GM19099 (cell line): Measurements from ENCODE around the gene AUH.

Experiments used
- POLR2A ChIP-seq: IDR thresholded peaks from 3 replicates; pipeline ENCODE4 v1.6.1; 2011; ENCODE audit warnings: low read depth; ENCODE audit not compliant: insufficient read length; ENCODE audit errors: extremely low read depth

The AUH gene

DNA sequence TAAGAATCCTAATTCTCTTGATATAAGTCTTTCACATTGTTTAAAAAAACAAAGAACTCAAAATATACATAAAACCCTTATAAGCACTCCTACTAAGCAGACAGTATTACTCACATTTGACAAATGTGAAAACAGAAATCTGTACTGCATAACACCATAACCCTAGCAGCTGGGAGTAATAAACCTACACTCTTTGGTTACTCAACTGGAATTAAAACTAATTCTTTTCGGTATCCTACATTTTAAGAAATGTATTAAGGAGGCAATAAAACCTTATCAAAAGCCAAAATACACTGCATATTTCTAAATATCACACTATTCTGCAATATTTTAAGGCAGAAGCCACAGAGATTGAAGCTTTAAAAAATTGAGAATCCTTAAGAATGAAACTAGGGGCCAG lies 6.8 kb downstream of the AUH start:
- no peak for TF ChIP-seq POLR2A

DNA sequence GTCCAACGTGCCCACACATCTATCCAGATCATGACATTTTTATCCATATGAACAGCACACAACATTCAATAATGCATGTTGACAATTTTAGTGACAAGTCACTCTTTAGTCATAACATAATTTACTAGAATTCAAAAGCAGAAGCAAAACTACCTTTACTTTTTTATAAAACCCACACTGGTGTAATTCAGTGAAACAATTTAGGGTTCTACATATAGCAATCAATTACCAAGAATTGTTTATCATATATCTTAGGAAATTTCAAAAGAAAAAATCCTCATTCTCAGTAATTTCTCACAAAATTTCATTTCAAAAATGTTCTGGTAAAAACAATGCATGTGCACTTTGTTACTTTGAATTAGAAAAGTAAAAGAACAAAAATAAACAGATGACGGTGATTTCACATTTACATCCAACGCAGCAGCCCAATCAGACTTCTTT lies 12.6 kb downstream of the AUH start:
- TF ChIP-seq POLR2A, result no peak

DNA sequence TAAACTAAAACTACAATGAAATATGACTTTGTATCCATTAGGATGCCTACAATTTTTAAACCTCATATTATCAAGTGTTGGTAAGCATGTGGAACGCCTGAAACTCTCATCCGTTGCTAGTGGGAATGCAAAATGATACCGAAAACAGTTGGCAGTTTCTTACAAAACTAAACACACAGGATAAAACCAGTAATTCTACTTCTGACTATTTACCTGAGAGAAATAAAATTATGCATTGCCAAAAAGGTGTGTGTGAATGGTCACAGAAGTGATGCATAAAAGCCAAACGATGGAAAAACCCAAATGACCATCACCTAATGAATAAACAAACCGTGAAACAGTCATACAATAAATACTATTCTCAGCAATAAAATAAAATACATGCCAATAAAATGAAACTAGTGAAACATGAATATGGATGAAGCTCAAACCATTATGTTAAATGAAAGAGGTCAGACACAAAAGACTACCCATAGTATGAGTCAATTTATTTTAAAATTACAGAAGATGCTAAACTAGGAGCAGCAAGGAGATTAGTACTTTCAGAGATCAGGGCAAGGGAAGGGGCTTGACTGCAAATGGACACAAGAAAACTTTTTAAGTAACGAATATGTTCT lies 13.4 kb downstream of the AUH start:
- no peak for TF ChIP-seq POLR2A

DNA sequence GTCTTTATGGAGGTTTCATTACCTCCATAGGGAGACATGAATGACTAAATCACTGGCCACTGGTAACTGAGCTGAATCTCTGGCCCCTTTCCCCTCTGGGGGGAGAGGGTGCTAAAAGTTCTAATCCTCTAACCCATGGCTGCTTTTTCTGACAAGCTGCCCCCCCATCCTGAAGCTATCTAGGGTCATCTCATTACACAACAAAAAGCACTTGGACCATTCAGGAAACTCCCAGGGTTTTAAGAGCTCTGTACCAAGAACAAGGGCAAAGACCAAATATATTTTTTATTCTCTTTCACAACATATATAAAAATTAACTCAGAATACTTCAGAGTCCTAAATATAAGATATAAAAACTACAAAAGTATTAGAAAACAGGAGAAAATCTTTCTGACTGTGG lies 14.3 kb downstream of the AUH start:
- no peak for TF ChIP-seq POLR2A

DNA sequence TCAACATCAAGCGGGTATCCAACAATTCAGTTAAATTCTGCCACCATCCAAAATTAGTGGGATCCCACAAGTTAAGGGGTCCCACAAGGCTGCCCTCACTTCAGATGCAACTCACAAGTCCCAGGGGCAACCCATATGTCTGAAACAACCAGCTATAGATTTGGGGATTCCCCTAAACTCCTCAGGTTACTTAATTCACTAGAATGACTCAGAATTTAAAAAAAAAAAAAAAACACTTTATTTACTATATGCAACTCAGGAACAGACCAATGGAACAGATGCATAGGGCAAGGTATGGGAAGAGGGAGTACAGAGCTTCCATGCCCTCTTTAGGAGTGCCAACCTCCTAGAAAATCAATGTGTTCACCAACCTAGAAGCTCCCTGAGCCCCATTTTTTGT lies 15.1 kb downstream of the AUH start:
- no peak for TF ChIP-seq POLR2A

DNA sequence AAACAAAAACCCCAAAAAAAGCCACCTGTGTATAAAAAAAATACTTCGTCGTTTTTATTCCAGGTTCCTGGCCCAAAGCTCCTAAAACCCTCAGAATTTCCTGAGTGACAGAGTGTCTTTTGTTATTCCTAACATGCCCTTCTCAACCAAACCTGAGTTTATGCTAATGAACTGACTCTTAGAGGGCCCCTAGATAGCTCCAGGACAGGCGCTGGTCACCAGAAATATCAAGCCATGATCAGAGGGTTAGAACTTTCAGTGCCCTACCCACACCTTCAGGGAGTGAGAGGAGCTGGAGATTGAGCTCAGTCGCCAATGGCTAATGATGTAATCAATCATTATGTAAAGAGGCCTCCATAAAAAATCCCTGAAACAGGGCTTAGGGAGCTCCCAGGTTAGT lies 15.7 kb downstream of the AUH start:
- no peak for TF ChIP-seq POLR2A

DNA sequence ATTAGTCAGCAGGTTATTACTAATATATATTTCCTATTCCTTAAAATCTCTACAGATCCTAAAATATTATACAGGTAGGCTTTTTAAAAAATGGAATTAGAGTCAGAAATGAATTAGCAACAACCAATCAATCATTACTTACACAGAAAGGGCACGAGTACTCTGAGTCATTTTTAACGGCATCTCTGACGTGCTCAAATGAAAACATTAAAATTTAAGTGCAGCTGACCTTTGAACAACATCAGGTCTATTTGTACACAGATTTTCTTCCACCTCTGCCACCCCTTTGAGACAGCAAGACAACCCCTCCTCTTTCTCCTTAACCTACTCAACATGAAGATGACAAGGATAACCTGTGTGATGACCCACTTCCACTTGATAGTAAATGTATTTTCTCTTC lies 19.1 kb downstream of the AUH start:
- TF ChIP-seq POLR2A, result no peak

DNA sequence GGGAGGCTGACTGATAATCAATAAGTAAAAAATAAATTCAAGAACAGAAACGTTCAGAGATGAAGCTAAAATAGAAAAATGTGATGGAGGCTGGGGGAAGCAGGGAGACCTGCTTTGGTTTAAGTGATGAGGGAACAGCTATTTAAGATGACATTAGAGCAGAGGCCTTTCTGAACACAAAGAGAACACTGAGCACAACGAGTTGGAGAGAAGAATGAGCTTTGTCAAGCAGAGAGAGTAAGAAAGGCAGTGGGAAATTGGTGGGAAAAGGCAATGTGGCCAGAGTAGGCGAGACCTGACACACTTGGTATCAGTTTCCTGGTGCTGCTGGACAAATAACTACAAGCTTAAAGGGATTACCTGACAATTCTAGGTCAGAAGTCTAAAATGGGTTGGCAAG lies 20.0 kb downstream of the AUH start:
- no peak for TF ChIP-seq POLR2A

DNA sequence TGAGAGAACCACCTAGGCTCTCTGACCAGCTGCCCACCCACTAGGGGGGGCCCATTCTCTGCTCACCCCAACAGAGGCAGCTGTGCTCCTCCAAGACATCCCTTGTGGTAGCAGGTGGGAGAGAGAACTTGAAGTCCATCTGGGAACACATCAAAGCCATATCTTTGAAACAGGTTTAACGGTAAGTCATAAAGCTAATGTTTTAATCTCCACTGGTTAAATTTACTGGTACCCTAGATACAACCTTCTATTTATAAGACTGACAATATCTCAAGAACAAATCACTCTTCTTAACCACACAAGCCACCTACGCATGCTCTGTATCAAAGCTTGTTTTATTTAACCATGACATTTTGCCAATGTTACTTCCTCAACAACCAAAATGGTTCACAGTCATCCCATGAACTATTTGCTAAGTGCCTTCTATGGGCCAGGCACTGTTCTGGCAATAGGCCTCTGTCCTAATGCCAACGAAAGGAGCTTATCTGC lies 20.4 kb downstream of the AUH start:
- no peak for TF ChIP-seq POLR2A

DNA sequence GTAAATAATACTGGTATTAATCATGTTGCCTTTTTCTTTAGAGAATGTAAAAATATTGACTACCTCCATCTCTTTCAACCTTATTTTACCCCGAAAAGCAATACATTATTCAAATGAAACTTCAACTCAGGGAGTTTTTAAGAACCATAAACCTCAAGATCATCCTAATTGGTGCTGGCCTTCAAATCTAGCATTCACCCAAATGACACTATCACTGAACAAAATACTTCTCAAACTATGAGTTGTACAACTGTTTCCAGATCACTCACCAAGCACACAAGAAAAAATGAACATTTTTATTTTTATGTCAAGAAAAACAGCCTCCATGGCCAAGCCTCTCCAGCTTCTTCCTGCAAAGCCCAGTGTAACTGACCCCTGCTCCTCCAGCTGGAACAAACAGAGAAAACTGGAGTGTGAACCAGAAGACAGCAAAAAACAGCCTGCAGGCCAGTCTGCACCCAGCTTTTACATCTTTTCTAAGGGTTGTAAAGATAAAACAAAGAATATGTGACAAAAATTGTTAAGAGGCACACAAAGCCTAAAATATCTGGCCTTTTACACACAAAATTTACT lies 21.2 kb downstream of the AUH start:
- no peak for TF ChIP-seq POLR2A

DNA sequence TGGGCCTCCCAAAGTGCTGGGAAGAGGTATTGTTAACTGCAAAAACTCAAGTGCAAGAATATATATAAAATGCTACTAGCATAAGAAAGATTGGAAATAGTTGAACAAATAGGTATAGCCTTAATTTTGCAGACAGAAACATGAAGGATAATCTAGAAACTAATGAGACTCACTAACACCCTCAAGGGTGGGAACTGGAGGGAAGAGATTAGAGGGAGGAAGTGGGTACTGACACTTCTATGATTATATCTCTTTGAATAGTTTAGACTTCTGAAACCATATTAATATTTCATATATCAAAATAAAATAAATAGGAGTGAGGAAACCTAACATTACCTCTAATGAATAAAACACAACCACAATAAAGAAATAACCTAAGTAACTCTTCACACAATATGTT lies 23.0 kb downstream of the AUH start:
- no peak for TF ChIP-seq POLR2A

DNA sequence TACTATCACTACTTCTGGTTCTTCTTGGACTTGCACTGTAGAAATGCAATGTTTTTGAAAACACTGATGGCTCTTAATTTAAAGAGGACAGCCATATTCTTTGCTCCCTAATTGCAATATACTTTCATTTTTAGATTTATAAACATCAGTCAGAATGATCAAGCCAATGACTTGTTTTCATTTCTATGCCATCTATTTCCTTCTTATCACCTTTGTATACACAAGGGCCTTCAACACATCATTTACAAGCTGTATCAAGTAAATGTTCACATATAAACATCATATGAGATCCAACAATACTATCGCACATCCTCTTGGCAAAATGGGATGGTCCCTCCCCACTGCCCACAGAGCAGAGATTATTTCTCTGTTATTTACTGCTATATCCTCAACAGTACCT lies 24.9 kb downstream of the AUH start:
- TF ChIP-seq POLR2A, result no peak

DNA sequence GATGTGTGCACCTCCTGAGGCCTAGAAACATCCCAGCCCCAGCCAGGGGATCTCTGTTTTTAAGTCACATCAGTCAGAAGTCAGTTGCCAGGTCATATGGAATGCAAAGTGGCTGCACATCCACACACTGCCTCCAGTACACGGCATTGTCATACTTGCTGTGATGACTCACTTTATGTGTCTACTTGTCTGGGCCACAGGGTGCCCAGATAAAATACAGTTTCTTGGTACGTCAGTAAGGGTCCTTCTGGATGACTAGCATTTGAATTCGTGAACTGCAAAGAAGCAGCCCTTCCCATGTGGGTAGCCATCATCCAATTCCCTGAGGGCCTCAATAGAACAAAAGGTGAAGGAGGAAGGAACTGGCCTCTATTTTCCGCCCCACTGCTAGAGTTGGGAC lies 27.7 kb downstream of the AUH start:
- TF ChIP-seq POLR2A, result no peak

DNA sequence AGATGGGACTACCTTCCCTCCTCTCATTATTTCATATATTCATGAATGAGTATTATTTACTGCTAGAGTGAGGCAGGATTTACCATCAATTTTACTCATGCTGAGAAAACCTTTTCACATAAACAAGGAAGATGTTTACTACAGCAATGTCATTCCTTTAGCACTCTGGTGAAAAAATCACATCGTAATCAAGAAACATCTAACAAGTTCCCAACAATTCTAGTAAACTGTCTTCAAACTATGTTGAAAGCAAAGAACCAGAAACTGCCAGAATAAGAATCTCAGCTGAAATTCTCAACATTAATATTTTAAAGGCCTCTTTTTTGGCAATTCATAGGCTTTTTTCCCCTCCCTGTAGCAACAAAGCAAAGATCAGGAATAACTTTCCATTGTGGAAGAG lies 28.2 kb downstream of the AUH start:
- TF ChIP-seq POLR2A, result no peak

DNA sequence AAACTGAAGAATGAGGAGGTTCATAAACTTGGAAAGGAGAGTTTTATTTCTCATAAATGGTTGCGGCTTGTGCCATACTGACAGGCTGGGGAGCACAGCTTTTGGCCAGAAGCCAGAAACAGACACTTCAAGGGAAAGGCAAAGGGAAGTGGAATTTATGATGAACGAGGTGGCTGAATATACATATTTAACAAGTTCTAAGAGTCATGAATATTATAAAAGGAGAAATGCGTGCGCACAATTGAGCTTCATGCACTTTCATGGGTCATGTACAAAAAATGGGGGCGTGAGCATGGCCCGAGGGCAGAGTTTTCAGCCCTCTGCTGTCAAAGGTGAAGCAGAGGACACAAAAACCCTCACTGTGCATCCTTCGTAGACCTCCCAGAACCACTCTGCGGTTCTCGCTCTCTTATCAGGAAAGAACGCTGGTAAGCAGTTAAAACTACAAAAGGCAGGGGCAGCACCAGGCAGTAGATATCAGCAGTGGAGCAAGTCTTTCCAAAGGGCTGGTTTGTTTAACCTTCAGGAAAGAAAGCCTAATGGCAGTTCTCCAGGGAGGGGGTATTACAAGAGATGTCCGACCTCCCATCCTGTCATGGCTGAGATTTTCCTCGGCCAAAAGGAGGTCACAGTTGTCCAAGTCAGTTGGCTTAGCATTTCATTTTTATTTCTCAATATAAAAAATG lies 29.0 kb downstream of the AUH start:
- no peak for TF ChIP-seq POLR2A

DNA sequence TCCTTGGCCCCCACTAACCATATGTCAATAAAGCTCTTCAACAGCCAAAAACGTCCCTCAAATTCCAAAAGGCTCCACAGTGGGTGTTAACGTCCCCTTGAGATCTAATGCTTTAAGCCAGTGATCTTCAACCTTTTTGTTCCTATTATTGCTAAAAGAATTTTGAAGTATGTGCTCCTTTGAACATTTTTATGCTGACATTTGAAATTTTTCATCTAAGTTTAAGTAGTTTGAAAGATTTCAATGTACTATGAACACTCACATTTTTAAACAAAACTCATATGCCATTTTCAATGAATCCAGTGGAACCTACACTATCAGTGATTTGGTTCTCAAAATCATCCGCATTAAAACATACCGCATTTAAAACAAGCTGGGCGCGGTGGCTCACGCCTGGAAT lies 29.9 kb downstream of the AUH start:
- TF ChIP-seq POLR2A, result no peak
